ENCODE measurements around the gene ARHGEF1. TPM values are rescaled to one million over a fixed set of nuclear protein-coding genes. Genes with fewer than 3 reads are reported as not detected.

ARHGEF1 gene
- total and polyA plus RNA-seq, 2 donors (not counting 1 experiment from before 2014, with no cell fraction given): 646 to 886 TPM

DNA sequence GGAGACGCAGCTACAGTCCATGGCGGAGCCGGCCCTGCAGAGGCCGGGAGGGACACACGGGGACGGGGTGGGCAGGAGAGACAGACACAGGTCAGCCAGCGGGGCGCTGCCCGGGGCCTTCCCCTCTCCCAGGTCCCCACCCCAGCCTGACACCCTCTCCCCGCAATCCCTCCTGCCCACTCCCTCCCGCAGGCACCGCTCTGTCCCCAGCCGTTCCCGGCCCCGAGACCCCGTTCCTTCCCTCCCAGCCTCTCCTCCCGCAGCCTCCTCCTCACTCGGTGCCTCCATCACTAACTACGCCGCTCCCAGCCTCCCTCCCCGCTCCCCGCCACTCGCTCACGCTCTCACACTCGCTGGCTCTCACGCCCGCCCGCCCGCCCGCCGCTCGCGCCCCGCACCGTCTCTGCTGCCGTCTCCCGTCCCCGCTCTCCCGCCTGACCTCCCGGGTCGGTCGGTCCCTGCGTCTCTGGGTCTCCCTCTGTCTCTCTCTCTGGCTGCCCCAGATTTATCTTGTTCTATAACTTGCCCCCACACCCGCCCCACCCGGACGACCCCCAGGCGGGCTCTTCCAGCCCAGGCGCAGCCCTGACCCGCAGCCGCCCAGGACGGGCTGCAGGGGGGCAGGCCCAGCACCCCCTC is 30.0 kb downstream of the ARHGEF1 start:
- peak overlapping the region; percentile 58 for H3K4me2 ChIP-seq (replicated peaks; ENCODE audit: low read depth, low read length, poor library complexity, severe bottlenecking)
- Mint-ChIP-seq H3K4me1 (peaks cover 39% of the 10 kb centered on the region), H3K27ac (no peak overlapping the region), H3K27me3 (peaks cover 18% of the 10 kb centered on the region), H3K9me3 (ENCODE audit: insufficient read depth) (no peaks in the 10 kb centered on the region), H3K4me3 (peak overlapping the region; percentile 52)
- POLR2A ChIA-PET: interaction anchor here (0.6 to 1.7 kb wide), 2 partner anchors 9 to 38 kb away, joined by 3 to 5 read pairs; no protein-coding TSS in a partner anchor
- no peak overlapping the region for H3K9ac ChIP-seq (ENCODE audit: low read length)
- CTCF ChIA-PET: interaction anchor here (1.1 to 1.7 kb wide), 2 partner anchors 17 to 40 kb away, joined by 3 to 6 read pairs; no protein-coding TSS in a partner anchor
- no peak overlapping the region for H3K4me3 ChIP-seq (ENCODE audit: control extremely low read depth in 1 of 5, extremely low read depth in 1 of 5, insufficient read depth in 1 of 5, low read depth in 2 of 5, low read length in 4 of 5)
- no peaks in the 10 kb centered on the region for H3K79me2 ChIP-seq (ENCODE audit: control insufficient read depth, insufficient read depth, low read length)
- ATAC-seq (ENCODE audit: low read depth) (peak; percentile 12), DNase-seq (peak; percentile 54)
- H3K27me3 ChIP-seq (replicated peaks in 1 of 4; ENCODE audit: control extremely low read depth in 1 of 4, control insufficient read depth in 3 of 4, insufficient read depth in 4 of 4, low read length in 3 of 4): peaks cover 0 to 55% (median 35%) of the 10 kb centered on the region in 4 experiments
- no peak for TF ChIP-seq CTCF (IDR thresholded peaks at IDR 0.05)
- peak; percentile 37 for TF ChIP-seq EZH2 (IDR thresholded peaks at IDR 0.05; ENCODE audit: borderline replicate concordance, insufficient read depth, low read depth, low read length, poor library complexity, severe bottlenecking)
- WGBS (ENCODE audit: insufficient coverage): 4% methylated on average over 40 of the region's 51 CpGs
- intact Hi-C loops (cut with micrococcal nuclease): no loop called here
- no peak overlapping the region for H2AFZ ChIP-seq (ENCODE audit: insufficient read depth, low read depth, low read length, poor library complexity, severe bottlenecking)
- peaks cover 0 to 15% (median 0%) of the 10 kb centered on the region in 3 donors for H3K9me3 ChIP-seq (ENCODE audit: control extremely low read depth in 1 of 3, control insufficient read depth in 2 of 3, insufficient read depth in 1 of 3, low read length in 2 of 3)
- no peak overlapping the region for H3K27ac ChIP-seq (ENCODE audit: low read length in 2 of 2)
- peaks cover 61% of the 10 kb centered on the region for H4K20me1 ChIP-seq (ENCODE audit: control insufficient read depth, insufficient read depth, low read length, poor library complexity, severe bottlenecking)
- no peaks in the 10 kb centered on the region for H3K36me3 ChIP-seq (replicated peaks in 1 of 2; ENCODE audit: control extremely low read depth in 1 of 2, control insufficient read depth in 1 of 2, extremely low read depth in 1 of 2, insufficient read depth in 2 of 2, low read length in 1 of 2)
- peaks cover 44 to 46% of the 10 kb centered on the region in 2 donors for H3K4me1 ChIP-seq (ENCODE audit: control insufficient read depth in 2 of 2, insufficient read depth in 2 of 2, low read length in 2 of 2)
